Putamen (tissue), 1 donor: ENCODE results near the gene MARK3.

ENCODE experiments used
- DNase-seq: peaks from one replicate; pipeline ENCODE4 v3.0.0-alpha.2; 2016; ENCODE audit warnings: low spot score

MARK3 gene

DNA sequence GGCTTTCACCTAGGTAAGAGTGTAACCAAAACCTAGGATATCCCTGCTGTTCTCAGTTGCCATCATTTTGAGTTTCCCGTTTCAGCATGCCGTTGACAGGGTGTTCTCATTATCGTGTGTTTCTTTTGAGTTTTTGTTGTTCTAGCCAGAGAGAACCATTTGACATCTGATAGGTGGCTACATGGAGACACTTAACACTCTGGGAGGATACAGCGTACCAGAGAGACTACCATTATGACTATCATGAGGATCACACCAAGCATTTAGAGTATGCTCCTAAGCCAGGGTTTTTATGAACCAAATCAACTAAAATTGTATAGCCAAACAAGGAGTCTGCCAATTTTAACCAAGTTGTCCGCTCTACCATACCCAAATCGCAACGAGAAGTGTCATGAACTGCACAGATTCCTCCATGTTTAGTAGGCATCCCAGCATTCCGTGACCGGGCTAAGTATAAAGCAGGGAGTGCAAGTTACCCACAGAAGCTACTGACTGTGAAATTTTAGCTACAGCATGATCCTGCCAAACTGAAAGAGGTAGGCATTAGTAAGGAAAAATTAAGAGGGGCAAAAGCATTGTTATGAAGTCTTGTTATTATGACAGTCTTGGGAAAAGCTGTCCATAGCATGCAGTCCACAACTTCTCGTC is 48.8 kb downstream of the MARK3 start:
- DNase-seq, result no peak

DNA sequence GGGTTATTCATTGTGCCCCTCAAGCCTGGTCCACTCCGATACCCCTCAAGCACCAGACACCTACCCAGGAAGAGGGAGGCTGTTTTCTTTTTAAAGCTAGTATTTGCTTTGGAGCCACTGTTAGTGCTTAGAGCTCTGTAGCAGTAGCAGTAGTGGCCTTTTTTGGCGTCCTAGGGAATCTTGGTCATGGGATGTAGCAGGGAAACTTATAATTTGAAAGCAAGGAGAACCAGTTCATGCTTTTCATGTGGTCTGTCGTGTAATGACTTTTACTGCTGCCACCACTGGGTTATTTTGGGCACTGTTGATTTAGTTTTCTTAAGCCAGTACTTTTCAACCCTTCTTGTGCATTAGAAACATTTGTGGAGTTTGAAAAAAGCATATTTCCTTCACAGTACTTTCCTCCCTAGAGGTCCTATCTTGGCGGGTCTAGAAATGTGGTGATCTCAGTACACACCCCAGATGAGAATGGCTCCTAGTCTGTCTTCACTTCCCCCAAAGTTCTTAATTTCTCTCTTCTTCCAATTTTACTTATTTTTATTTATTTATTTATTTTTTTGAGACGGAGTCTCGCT is 49.7 kb downstream of the MARK3 start:
- no peak for DNase-seq

DNA sequence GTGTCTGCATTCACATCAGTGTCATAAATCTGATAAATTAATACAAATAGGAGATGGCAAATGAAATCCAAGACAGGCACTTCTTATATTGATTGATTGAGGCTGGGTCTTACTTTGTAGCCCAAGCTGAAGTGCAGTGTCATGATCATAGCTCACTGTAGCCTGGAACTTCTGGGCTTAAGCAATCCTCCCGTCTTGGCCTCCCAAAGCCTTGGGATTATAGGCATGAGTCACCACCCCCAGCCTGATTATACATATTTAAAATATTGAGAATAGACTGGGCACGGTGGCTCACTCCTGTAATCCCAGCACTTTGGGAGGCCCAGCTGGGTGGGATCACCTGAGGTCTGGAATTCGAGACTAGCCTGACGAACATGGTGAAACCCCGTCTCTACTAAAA is 51.3 kb downstream of the MARK3 start:
- DNase-seq, result no peak

DNA sequence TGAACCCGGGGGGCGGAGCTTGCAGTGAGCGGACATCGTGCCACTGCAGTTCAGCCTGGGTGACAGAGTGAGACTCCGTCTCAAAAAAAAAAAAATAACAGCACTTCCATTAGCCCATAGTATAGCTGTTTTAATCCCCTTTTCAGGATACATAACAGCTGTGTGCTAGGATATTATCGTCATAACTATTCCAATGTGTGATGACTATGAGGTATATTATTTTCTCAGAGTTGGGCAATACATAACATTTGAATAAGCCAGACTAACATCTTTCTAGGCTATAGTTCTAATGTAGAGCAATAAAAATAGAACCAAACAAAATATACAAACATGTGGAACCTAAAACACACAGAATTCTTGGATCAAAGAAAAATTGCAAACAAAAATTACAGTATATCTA is 57.1 kb downstream of the MARK3 start:
- DNase-seq, result no peak

DNA sequence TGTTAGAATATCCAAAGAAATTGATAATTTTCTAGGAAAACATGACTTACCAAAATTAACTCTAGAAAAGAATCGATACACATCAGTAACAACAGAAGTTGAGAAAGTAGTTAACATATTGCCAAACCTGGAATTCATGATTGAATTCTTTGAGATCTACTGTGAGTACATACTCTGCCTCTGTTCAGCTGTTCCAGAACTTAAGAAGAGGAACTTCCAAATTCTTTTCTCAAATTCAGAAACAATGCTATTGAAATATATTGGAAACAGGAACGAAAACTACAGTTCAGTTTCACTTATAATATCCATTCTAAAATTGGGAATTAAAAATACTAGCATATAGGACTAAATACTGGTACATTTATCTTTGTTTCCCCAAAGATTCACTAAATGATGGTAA is 57.9 kb downstream of the MARK3 start:
- no peak for DNase-seq

DNA sequence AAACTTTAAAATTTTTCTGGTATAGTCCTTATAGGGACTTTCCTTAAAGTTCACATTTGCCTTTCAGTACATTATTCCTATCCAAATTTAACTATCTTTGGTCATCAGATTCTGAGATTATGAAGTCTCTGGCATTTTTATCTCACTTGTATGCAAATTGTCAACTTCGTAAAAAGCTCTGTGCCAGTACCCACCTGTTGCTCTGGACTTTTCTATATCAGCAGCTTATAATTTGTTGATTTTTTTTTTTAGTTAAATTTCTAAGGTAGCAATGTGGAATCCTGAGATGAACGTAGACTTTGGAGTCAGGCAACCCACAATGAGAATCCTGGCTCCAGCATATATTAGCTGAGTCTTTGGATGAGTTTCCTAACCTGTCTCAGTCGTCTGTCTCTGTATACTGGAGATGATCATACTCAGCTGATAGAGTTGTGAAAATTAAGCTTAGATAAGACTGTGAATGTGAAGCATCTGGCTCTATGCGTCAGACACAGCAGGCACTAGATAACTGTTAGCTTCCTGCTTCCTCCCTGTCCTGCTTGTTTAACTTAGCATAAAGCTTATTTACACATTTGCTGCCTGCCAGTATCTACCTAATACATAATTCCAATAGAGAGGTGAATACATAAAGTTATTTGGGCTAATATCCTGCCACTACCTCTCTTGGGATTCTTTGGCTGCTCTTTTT is 59.8 kb downstream of the MARK3 start:
- no peak for DNase-seq

DNA sequence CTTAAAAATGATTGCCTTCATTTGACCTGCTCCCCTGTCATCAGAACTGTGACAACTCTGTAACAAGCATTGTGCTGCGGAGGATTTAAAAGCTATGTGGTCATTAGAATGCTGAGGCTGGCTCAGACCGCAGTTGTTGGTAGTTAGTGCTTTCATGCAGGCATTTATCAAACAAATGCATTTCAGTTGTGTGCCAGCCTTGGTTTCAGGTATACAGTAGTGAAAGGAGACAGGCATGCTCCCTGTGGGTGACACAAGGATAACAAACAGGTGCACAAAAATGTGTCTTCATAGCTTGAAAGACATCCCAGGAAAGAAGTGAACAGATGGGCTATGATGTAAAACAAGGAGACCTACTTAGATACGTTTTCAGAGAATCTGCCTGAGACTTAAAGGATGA is 60.6 kb downstream of the MARK3 start:
- DNase-seq, result no peak

DNA sequence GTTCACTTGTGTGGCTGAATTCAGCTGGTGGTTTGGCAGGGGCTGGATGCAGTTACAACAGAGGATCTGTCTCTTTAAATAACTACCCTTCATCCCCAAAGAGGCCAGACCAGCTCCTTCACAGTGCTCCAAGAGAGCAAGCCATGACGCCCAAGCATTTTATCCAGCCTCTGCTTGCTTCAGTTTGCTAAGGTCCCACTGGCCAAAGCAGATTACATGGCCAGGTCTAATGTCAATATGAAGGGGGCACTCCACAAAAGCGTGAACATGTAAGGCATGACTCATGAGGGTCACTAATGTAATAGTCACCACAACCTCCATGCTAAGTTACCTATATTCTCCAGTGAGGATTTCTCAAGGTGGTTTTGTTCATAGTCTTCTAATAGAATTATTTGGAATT is 62.9 kb downstream of the MARK3 start:
- no peak for DNase-seq

DNA sequence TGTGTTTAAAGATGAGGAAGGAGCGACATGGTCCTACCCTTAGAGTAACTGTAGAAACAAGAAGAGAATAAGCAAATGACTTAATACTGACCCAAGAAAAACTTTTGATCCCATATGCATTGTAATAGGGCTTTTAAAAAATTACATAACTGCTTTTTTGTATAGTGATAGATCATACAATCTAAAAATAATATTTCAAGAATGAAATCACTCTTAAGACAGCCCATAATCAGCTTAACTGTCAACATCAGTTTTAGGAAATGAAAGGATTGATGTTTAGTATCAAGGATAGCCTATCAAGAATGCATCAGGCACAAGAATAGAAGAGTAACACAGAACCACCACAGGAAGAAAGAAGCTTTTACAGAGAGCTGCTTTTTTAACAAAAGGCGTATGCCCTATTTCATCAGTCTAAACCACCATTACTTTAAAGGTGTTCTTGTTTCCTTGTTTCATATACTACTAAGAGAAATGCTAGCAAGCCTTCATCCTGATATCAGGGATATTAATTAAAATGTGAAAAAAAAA is 64.5 kb downstream of the MARK3 start:
- no peak for DNase-seq

DNA sequence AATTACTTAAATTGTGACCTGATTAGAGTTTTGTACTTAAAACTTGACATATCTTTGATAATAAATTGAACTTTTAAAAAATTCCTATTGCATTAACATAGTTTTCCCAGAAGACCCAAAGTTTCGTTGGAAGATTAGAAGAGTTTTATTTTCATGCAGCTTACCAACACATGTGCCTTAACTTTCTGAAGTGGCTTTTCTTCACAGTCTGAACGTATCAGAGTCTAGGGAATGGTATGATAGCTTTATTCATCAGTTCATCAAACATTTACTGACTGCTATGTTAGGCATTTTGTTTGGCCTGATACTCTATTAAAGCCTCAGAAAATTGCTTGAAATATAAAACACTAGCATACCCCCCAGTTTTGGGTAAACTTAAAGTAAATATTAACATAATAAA is 65.2 kb downstream of the MARK3 start:
- DNase-seq, result no peak

DNA sequence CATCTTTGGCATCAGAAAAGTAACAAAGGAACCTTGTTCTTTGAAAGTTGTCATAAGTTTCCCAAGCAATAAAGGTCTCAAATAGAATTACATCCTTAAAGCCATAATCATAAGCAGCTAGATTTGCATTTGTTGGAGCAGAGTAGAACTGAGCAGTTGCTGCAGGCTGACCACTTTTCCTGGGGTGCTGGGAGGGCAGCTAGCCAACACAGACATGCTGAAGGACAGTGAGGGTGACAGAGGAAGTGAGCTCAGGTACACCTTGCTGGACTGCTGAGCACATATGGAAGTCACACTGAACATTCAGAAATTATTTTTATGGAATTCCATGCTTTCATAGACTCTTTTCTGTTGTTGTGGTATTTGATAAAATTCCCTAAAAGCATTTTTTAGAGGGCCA is 66.2 kb downstream of the MARK3 start:
- DNase-seq, result no peak

DNA sequence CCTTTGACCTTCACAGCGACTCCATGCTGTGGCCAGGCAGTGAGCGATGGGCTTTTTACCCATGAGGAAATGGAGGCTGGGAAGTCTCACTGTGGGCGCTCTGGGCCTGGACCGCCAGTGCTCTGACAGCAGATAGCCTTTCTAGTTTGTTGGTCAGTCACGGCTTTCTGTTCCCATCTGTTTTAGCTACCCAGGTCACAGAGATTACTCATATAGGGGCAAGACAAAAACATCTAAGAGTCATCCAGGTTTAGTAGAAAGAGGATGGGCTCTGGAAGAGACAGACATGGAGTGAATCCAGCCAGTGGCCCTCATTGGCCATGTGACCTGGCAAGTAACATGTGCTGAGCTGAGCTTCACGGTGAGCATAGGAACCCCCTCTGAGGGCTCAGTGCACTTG is 68.6 kb downstream of the MARK3 start:
- DNase-seq, result no peak

DNA sequence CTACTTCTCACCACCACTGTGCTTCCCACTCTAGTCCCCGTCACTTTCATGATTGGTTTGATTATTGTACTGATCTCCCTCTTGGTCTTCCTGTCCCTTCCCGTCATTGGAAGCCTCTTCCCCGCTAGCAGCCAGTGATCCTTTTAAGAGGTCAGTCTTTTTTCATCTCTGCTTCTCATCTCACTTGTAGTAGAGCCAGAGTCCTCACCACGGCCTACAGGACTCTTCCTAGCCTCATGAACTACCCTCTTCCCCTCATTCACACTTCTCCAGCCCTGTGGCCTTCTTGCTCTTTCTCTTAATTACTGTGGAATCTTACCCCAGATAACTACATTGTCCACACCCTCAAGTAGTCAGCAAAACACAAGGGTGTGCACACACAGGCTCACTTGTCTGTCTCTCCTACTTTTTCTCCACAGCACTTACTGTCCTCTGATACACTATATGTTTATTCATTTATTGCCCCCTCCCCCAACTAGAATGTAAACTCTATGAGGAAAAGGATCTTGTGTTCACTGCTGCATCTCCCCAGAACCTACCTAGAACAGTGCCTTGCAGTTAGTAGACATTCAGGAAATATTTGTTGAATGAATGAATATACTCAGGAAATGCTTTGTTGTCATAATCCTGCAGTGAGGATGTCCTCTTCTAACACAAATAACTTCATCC is 71.1 kb downstream of the MARK3 start:
- DNase-seq, result no peak

DNA sequence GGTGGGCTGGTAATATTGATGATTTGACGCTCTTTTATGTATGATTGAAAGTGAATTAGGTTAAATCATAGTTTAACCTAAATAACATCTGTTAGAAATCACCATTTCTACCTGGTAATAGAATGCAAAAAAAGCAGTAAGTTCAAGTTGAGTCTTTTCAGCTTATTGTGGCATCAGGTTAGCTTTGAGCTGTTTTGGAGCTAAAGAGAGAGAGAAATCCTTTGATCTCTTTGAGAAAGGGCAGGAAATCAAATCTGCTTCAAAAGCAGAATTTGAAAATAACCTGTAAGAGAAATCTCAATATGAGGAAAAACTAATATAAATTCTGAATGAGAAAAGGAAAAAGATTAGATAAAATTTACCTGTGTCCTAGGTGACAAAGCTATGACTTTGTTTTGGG is 75.2 kb downstream of the MARK3 start:
- DNase-seq, result no peak

DNA sequence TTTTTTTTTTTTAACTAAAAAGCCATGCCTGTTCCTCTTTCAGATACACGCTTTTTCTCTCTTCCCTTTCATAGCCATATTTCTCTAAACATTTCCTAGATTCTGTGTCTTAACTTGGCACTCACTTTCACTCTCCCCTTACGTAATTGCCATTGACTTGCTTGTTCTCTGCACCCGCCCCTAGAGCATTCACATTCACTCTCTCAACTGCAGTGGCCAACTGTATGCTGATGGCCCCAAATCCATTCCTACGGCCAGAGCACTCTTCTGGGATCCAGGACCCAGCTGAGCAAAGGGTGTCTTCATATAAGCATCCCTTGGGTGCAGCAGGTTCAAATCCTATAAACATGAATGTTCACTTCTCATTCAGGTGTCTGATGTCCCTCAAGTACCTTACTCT is 77.9 kb downstream of the MARK3 start:
- no peak for DNase-seq

DNA sequence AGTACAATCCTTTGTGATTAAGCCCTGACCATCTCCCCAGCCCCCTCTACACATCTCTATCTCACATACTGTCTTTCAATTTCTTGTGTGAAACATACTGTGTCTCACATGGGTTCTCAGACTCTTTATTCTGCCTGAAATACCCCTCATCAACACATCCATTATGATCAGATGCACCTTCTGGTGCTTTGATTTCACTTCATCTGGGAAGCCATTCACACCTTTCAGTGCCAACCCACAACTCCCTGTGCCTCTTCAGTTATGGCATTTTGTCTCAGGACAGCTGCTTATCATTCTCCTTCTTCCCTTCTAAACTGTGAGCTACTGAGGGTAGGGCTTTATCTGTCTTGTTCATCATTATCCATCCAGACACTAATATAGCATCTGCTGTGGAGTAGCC is 78.6 kb downstream of the MARK3 start:
- no peak for DNase-seq

DNA sequence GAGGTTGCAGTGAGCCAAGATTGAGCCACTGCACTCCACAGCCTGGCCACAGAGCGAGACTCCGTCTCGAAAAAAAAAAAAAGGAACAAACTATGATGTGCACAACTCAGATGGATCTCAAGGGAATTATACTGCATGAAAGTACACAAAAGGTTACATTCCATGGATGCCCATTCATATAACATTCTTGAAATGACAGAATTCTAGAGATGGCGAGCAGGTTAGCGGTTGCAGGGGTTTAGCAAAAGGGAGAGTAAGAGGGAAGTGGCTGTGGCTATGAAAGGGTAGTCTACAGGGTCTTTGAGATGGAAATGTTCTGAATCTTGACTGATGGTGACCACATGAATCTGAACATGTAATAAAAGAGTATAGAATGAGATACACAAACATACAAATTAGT is 87.7 kb downstream of the MARK3 start:
- no peak for DNase-seq

DNA sequence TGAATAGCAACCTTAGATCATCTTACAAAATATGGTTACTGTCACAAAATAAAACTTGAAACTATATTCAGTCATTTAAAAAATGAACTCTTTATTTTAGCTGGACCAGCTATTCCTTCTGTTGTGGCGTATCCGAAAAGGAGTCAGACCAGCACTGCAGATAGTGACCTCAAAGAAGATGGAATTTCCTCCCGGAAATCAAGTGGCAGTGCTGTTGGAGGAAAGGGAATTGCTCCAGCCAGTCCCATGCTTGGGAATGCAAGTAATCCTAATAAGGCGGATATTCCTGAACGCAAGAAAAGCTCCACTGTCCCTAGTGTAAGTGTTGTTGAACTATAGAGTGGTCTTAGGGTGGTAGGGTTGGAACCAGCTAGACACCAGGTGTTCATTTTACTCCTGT is 89.7 kb downstream of the MARK3 start:
- DNase-seq, result no peak

DNA sequence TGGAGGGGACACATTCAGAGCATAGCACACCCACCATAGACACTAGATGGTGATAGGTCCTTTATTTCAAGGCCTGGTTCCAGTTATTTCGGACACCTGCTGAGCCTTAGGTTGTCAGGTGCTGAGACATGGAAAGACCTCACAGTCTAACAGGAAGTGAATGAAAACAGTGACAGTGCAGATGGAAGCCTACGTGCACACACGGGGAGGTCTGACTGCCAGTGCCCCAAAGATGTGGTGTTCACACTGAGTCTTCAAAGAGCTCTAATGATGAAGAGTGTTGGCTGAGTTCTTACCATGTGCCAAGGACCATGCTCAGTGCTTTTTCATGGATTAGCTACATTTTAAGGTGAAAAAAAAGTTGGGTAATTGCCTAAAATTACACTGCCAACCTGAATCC is 90.8 kb downstream of the MARK3 start:
- DNase-seq, result no peak

DNA sequence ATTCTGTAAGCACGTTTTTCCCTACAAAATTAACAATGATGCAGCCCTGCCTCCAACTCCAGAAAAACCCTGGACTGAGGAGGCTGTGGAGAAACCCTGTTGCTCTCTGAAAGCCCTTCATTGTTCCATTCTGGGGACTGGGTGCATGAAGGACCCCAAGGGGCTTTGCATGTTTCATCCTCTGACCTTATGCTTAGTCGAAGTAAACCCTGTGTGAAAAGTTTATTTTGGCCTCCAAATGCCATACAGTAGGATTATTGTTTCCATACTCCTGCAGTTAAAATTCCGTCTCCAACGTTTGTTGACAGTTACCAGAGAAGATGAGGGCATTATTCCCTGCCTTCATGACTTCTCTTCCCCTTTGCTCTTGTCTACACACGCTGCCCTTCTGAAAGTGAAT is 91.4 kb downstream of the MARK3 start:
- no peak for DNase-seq

DNA sequence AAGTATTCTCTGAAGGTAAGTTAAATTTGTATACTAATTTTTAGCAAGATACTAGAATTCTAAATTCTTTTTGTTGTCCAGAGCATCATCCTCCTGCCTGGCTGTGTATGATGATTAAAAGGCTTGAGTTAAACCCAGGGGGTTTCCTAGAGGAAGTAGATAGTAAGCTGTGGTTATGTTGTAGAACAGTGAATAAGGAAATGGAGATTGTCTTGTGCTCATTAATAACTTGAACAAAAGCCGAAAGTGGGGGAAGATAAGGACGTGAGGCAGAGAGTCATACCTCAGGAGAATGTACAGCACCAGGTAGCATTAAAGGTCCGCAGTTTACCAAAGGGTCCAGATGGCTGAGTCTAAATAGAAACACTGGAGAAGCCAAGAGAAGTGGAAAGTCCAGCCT is 95.4 kb downstream of the MARK3 start:
- DNase-seq, result no peak

DNA sequence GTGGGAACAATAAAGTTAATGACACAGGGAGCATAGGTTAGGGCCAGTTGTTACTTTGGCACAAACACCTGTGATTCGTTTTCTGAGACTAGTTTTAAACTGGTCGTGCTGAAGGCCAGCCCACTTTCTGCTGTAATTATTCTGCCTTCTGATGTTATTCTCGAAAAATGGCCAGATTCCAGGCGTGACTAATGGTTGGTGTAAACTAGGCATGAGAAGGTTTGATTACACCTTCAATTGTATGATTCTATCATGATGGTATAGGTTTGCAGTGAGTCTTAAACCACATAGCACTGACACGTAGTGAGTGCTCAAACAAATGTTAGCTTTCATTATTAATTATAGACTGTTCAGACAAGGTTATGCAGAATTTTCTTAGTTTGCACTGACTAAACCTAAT is 98.4 kb downstream of the MARK3 start:
- no peak for DNase-seq

DNA sequence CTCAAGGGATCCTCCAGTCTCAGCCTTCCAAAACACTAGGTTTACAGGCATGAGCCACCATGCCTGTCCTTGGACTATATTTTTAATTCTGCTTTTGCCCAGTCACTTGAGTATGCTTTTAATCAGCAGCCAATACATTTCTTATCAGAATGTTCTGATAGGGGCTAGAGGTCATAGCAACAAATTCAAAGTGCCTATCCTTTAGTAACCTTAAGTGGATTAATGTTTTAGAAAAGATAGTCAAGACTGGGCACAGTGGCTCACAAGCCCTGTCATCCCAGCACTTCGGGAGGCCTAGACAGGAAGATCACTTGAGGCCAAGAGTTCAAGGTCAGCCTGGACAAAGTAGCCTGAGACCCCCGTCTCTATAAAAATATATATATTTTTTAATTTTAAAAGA is 100.3 kb downstream of the MARK3 start:
- no peak for DNase-seq
